ENCODE results near the gene ZNF438. TPM values are rescaled to one million over a fixed set of nuclear protein-coding genes. Genes with fewer than 3 reads are reported as not detected.

The ZNF438 gene
- total RNA-seq, 1 donor from 2014 or later = 1.3 TPM

- H3K4me1 ChIP-seq = no peaks in the 10 kb centered on the region
- no peak overlapping the region for H2AFZ ChIP-seq (replicated peaks)
- no peaks in the 10 kb centered on the region for H3K27me3 ChIP-seq
- peaks cover 7% of the 10 kb centered on the region for H3K36me3 ChIP-seq
- Mint-ChIP-seq H3K36me3 (peaks cover 6% of the 10 kb centered on the region), H3K27me3 (ENCODE audit: insufficient read depth, low read depth) (no peaks in the 10 kb centered on the region), H3K4me1 (no peaks in the 10 kb centered on the region), H3K4me3 (no peak overlapping the region), H3K27ac (no peak overlapping the region), H3K9me3 (peaks cover 25% of the 10 kb centered on the region)
- peaks cover 9% of the 10 kb centered on the region for H3K9me3 ChIP-seq (ENCODE audit: low read depth)
- H3K27ac ChIP-seq = no peak overlapping the region
- no peaks in the 10 kb centered on the region for H3F3A ChIP-seq (ENCODE audit: low read depth)
- H3K9ac ChIP-seq = no peak overlapping the region
- H3K79me2 ChIP-seq (ENCODE audit: low read depth) = no peaks in the 10 kb centered on the region
- no peak overlapping the region for H3K4me3 ChIP-seq
- DNase-seq (ENCODE audit: low spot score) = no peak
- no peaks in the 10 kb centered on the region for H4K20me1 ChIP-seq (ENCODE audit: low read depth)
- H3K4me2 ChIP-seq = no peak overlapping the region
- no peak for TF ChIP-seq EZH2 (IDR thresholded peaks at IDR 0.05)
- TF ChIP-seq CTCF (IDR thresholded peaks at IDR 0.05) = no peak
- TF ChIP-seq EZH2phosphoT487 (IDR thresholded peaks at IDR 0.05) = no peak
Observed at GRCh38 chr10:30993155-30993554, 38.5 kb downstream of the ZNF438 start.

- no peaks in the 10 kb centered on the region for H4K20me1 ChIP-seq (ENCODE audit: low read depth)
- Mint-ChIP-seq H3K27me3 (ENCODE audit: insufficient read depth, low read depth) (no peaks in the 10 kb centered on the region), H3K27ac (no peak overlapping the region), H3K4me1 (no peaks in the 10 kb centered on the region), H3K36me3 (peaks cover 6% of the 10 kb centered on the region), H3K9me3 (peaks cover 25% of the 10 kb centered on the region), H3K4me3 (no peak overlapping the region)
- H3K79me2 ChIP-seq (ENCODE audit: low read depth) = no peaks in the 10 kb centered on the region
- H3K9me3 ChIP-seq (ENCODE audit: low read depth) = peaks cover 9% of the 10 kb centered on the region
- H3K4me2 ChIP-seq = no peak overlapping the region
- no peaks in the 10 kb centered on the region for H3F3A ChIP-seq (ENCODE audit: low read depth)
- H3K27ac ChIP-seq = no peak overlapping the region
- no peaks in the 10 kb centered on the region for H3K4me1 ChIP-seq
- no peak overlapping the region for H3K9ac ChIP-seq
- TF ChIP-seq EZH2 (IDR thresholded peaks at IDR 0.05) (no peak), CTCF (IDR thresholded peaks at IDR 0.05) (no peak)
- no peak for DNase-seq (ENCODE audit: low spot score)
- no peaks in the 10 kb centered on the region for H3K27me3 ChIP-seq
- H3K4me3 ChIP-seq = no peak overlapping the region
- peaks cover 7% of the 10 kb centered on the region for H3K36me3 ChIP-seq
- H2AFZ ChIP-seq (replicated peaks) = no peak overlapping the region
Observed at GRCh38 chr10:30992681-30993080, 39.0 kb downstream of the ZNF438 start.

- Mint-ChIP-seq H3K4me1 (no peaks in the 10 kb centered on the region), H3K27ac (no peak overlapping the region), H3K4me3 (no peak overlapping the region), H3K9me3 (peaks cover 25% of the 10 kb centered on the region), H3K36me3 (peaks cover 6% of the 10 kb centered on the region), H3K27me3 (ENCODE audit: insufficient read depth, low read depth) (no peaks in the 10 kb centered on the region)
- Histone ChIP-seq H3K36me3 (peaks cover 7% of the 10 kb centered on the region), H3K79me2 (ENCODE audit: low read depth) (no peaks in the 10 kb centered on the region), H3F3A (ENCODE audit: low read depth) (no peaks in the 10 kb centered on the region), H3K4me3 (no peak overlapping the region), H3K27me3 (no peaks in the 10 kb centered on the region), H3K4me2 (no peak overlapping the region), H2AFZ (replicated peaks) (no peak overlapping the region), H3K9ac (no peak overlapping the region), H3K27ac (no peak overlapping the region), H3K9me3 (ENCODE audit: low read depth) (peaks cover 9% of the 10 kb centered on the region), H4K20me1 (ENCODE audit: low read depth) (no peaks in the 10 kb centered on the region), H3K4me1 (no peaks in the 10 kb centered on the region)
- DNase-seq (ENCODE audit: low spot score) = no peak
- TF ChIP-seq EZH2 (IDR thresholded peaks at IDR 0.05) (no peak), CTCF (IDR thresholded peaks at IDR 0.05) (no peak), EZH2phosphoT487 (IDR thresholded peaks at IDR 0.05) (no peak)
Observed at GRCh38 chr10:30991647-30992011, 40.0 kb downstream of the ZNF438 start.

Data from neural progenitor cell (in vitro differentiated cells).